ENCODE data around the gene NKAIN2. TPM values are rescaled to one million over a fixed set of nuclear protein-coding genes. Genes with fewer than 3 reads are reported as not detected.

Gene NKAIN2
- total RNA-seq, 6 experiments from 2014 or later, result not detected

GRCh38 chr6:124674042-124674441 is 870.4 kb downstream of the NKAIN2 start:
- Mint-ChIP-seq H3K27ac (no peak overlapping the region), H3K4me3 (no peak overlapping the region), H3K27me3 (ENCODE audit: insufficient read depth) (peaks cover 2% of the 10 kb centered on the region; the same call in 1 of the 2 replicates), H3K4me1 (ENCODE audit: low read depth) (no peaks in the 10 kb centered on the region), H3K9me3 (peaks cover 73% of the 10 kb centered on the region), H3K36me3 (ENCODE audit: low read depth) (peaks cover 21% of the 10 kb centered on the region)
- no peak for TF ChIP-seq CTCF (IDR thresholded peaks at IDR 0.05)
- no peak for DNase-seq

- peaks cover 2% of the 10 kb centered on the region; the same call in 1 of the 2 replicates for H3K27me3 Mint-ChIP-seq (ENCODE audit: insufficient read depth)
- DNase-seq, result no peak
- peaks cover 70% of the 10 kb centered on the region for H3K9me3 Mint-ChIP-seq
- H3K27ac Mint-ChIP-seq, result no peak overlapping the region
- H3K4me1 Mint-ChIP-seq (ENCODE audit: low read depth), result no peaks in the 10 kb centered on the region
- TF ChIP-seq CTCF (IDR thresholded peaks at IDR 0.05), result no peak
- H3K4me3 Mint-ChIP-seq, result no peak overlapping the region
- peaks cover 21% of the 10 kb centered on the region for H3K36me3 Mint-ChIP-seq (ENCODE audit: low read depth)
Observed at GRCh38 chr6:124676033-124676432, 872.4 kb downstream of the NKAIN2 start.

- Mint-ChIP-seq H3K4me1 (ENCODE audit: low read depth) (no peaks in the 10 kb centered on the region), H3K9me3 (peaks cover 76% of the 10 kb centered on the region)
Observed at GRCh38 chr6:124677874-124678273, 874.2 kb downstream of the NKAIN2 start.

GRCh38 chr6:124679387-124679786 is 875.7 kb downstream of the NKAIN2 start:
- Mint-ChIP-seq H3K27me3 (ENCODE audit: insufficient read depth) (peaks cover 2% of the 10 kb centered on the region; the same call in 1 of the 2 replicates), H3K36me3 (ENCODE audit: low read depth) (peaks cover 21% of the 10 kb centered on the region), H3K9me3 (peaks cover 74% of the 10 kb centered on the region), H3K4me1 (ENCODE audit: low read depth) (no peaks in the 10 kb centered on the region), H3K4me3 (no peak overlapping the region), H3K27ac (no peak overlapping the region)
- DNase-seq, result no peak
- TF ChIP-seq CTCF (IDR thresholded peaks at IDR 0.05), result no peak

More at GRCh38 chr6:124677874-124678273, 874.2 kb downstream of the NKAIN2 start:
- Mint-ChIP-seq H3K27ac (no peak overlapping the region), H3K4me3 (no peak overlapping the region), H3K27me3 (ENCODE audit: insufficient read depth) (peaks cover 2% of the 10 kb centered on the region; the same call in 1 of the 2 replicates), H3K36me3 (ENCODE audit: low read depth) (peaks cover 21% of the 10 kb centered on the region)
- no peak for DNase-seq
- no peak for TF ChIP-seq CTCF (IDR thresholded peaks at IDR 0.05)

GRCh38 chr6:124682751-124683150 is 879.1 kb downstream of the NKAIN2 start:
- no peaks in the 10 kb centered on the region for H3K4me1 Mint-ChIP-seq (ENCODE audit: low read depth)
- H3K4me3 Mint-ChIP-seq, result no peak overlapping the region
- peaks cover 64% of the 10 kb centered on the region for H3K9me3 Mint-ChIP-seq
- TF ChIP-seq CTCF (IDR thresholded peaks at IDR 0.05), result no peak
- H3K36me3 Mint-ChIP-seq (ENCODE audit: low read depth), result peaks cover 11% of the 10 kb centered on the region; the same call in 1 of the 2 replicates
- H3K27me3 Mint-ChIP-seq (ENCODE audit: insufficient read depth), result peaks cover 2% of the 10 kb centered on the region; the same call in 1 of the 2 replicates
- no peak overlapping the region for H3K27ac Mint-ChIP-seq
- no peak for DNase-seq

GRCh38 chr6:124683507-124683906 is 879.8 kb downstream of the NKAIN2 start:
- no peak overlapping the region for H3K27ac Mint-ChIP-seq
- no peak for TF ChIP-seq CTCF (IDR thresholded peaks at IDR 0.05)
- H3K4me3 Mint-ChIP-seq, result no peak overlapping the region
- H3K9me3 Mint-ChIP-seq, result peaks cover 57% of the 10 kb centered on the region
- H3K36me3 Mint-ChIP-seq (ENCODE audit: low read depth), result peaks cover 3% of the 10 kb centered on the region; the same call in 1 of the 2 replicates
- H3K27me3 Mint-ChIP-seq (ENCODE audit: insufficient read depth), result no peaks in the 10 kb centered on the region
- DNase-seq, result no peak
- no peaks in the 10 kb centered on the region for H3K4me1 Mint-ChIP-seq (ENCODE audit: low read depth)
